ENCODE results near the gene EEPD1.

The EEPD1 gene

GRCh38 chr7:36299823-36300341, 146.8 kb downstream of the EEPD1 start:
- DNase-seq (ENCODE audit: low spot score) = no peak
- TF ChIP-seq CTCF (IDR thresholded peaks at IDR 0.05) = no peak
- H3K27ac ChIP-seq = no peak overlapping the region

GRCh38 chr7:36300696-36301350, 147.8 kb downstream of the EEPD1 start:
- Histone ChIP-seq H3K4me3 (no peak overlapping the region), H3K27ac (peak overlapping the region in 1 of 2 donors; percentile 32)
- DNase-seq (ENCODE audit: low spot score) = no peak
- no peak for TF ChIP-seq CTCF (IDR thresholded peaks at IDR 0.05)

More at GRCh38 chr7:36299823-36300341, 146.8 kb downstream of the EEPD1 start:
- no peak overlapping the region for H3K4me3 ChIP-seq

GRCh38 chr7:36301914-36302771, 149.1 kb downstream of the EEPD1 start:
- DNase-seq (ENCODE audit: low spot score) = peak; percentile 65
- Histone ChIP-seq H3K4me3 (no peak overlapping the region), H3K27ac (peak overlapping the region; percentile 34 to 87)
- TF ChIP-seq CTCF (IDR thresholded peaks at IDR 0.05) = no peak

GRCh38 chr7:36303202-36304098, 150.4 kb downstream of the EEPD1 start:
- TF ChIP-seq CTCF (IDR thresholded peaks at IDR 0.05) = no peak
- Histone ChIP-seq H3K27ac (peak overlapping the region; percentile 82 to 87), H3K4me3 (peak overlapping the region; percentile 26)
- DNase-seq (ENCODE audit: low spot score) = peak; percentile 96

- Histone ChIP-seq H3K27ac (peak overlapping the region; percentile 82 to 87), H3K4me3 (peak overlapping the region; percentile 26)
- DNase-seq (ENCODE audit: low spot score) = no peak
- TF ChIP-seq CTCF (IDR thresholded peaks at IDR 0.05) = no peak
Observed at GRCh38 chr7:36304099-36304425, 151.0 kb downstream of the EEPD1 start.

GRCh38 chr7:36305226-36305625, 152.2 kb downstream of the EEPD1 start:
- Histone ChIP-seq H3K27ac (no peak overlapping the region), H3K4me3 (no peak overlapping the region)
- DNase-seq (ENCODE audit: low spot score) = peak; percentile 35
- no peak for TF ChIP-seq CTCF (IDR thresholded peaks at IDR 0.05)

Data from coronary artery (tissue), 2 donors.